ENCODE measurements around the gene MACROD1.

MACROD1 gene

DNA sequence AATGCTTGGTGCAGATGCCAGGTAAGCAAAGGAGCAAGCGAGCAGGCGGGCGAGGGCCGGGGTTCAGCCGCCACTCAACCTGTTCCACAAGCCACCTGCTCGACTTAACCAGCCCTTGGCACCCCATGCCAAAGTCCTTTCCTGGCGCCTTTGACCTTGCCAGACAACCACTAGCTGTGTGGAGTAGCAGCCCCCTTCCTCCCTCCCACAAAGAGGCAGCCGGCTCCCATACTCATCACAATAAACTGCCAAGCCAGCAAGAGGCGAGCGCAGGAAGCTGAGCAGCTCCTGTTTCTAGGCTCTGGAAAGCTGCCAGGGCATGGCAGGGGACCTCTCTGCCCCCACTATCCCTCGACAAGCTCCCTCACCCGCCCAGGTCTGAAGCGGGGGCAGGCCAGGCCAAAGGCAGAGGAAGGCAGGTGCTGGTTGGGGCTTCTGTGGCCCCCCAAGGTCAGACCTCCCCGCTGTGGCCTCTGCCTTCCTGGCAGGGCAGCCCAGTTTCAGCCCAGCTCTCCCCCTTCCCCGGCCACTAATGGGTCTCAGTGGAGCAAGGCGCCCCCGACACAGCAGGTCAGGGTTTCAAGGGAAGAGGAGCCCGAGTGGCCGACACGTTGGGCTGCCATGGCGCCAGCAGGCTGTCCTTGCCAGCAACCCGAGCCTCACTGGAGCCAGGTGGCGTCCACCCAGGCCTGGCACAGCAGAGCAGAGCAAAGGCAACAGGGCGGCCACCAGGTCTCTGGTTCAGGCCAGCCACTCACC is 15.3 kb downstream of the MACROD1 start:
- no peak for DNase-seq (ENCODE audit: extremely low read depth, insufficient read length)
- H3K4me3 ChIP-seq (replicated peaks; ENCODE audit: low read depth, low read length): no peak overlapping the region

DNA sequence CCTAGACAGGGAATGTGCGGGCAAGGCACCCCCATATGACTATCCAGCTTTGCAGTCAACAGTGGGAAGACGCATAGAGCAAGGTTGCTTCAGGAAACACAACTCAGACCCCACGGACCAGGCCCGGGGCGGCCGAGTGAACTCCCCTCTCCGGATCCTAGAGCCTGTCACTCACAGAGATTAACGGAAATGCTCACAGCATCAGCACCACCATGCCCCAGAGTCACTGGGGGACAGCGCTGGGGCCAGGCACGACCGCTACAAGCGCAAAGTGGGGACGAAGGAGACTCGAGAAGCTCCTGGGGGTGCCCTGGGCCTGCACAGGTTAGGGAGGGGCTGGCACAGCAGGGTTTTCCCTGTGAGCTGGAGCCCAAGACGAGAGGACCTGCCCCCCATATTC is 15.9 kb downstream of the MACROD1 start:
- no peak for DNase-seq (ENCODE audit: extremely low read depth, insufficient read length)
- Histone ChIP-seq H3K36me3 (ENCODE audit: control insufficient read depth, insufficient read depth, low read length) (no peaks in the 10 kb centered on the region), H3K4me3 (replicated peaks; ENCODE audit: low read depth, low read length) (no peak overlapping the region), H3K27me3 (replicated peaks; ENCODE audit: control insufficient read depth, insufficient read depth, low read length) (no peaks in the 10 kb centered on the region; the same call in 1 of the 2 replicates)
- TF ChIP-seq, protein P1, sequence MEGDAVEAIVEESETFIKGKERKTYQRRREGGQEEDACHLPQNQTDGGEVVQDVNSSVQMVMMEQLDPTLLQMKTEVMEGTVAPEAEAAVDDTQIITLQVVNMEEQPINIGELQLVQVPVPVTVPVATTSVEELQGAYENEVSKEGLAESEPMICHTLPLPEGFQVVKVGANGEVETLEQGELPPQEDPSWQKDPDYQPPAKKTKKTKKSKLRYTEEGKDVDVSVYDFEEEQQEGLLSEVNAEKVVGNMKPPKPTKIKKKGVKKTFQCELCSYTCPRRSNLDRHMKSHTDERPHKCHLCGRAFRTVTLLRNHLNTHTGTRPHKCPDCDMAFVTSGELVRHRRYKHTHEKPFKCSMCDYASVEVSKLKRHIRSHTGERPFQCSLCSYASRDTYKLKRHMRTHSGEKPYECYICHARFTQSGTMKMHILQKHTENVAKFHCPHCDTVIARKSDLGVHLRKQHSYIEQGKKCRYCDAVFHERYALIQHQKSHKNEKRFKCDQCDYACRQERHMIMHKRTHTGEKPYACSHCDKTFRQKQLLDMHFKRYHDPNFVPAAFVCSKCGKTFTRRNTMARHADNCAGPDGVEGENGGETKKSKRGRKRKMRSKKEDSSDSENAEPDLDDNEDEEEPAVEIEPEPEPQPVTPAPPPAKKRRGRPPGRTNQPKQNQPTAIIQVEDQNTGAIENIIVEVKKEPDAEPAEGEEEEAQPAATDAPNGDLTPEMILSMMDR (IDR thresholded peaks at IDR 0.05; ENCODE audit: insufficient read depth, low read length, poor library complexity, severe bottlenecking): no peak

More for the DNA sequence above, 15.3 kb downstream of the MACROD1 start:
- Histone ChIP-seq H3K36me3 (ENCODE audit: control insufficient read depth, insufficient read depth, low read length) (no peaks in the 10 kb centered on the region), H3K27me3 (replicated peaks; ENCODE audit: control insufficient read depth, insufficient read depth, low read length) (no peaks in the 10 kb centered on the region; the same call in 1 of the 2 replicates)
- TF ChIP-seq, protein P1 (IDR thresholded peaks at IDR 0.05; ENCODE audit: insufficient read depth, low read length, poor library complexity, severe bottlenecking): no peak

DNA sequence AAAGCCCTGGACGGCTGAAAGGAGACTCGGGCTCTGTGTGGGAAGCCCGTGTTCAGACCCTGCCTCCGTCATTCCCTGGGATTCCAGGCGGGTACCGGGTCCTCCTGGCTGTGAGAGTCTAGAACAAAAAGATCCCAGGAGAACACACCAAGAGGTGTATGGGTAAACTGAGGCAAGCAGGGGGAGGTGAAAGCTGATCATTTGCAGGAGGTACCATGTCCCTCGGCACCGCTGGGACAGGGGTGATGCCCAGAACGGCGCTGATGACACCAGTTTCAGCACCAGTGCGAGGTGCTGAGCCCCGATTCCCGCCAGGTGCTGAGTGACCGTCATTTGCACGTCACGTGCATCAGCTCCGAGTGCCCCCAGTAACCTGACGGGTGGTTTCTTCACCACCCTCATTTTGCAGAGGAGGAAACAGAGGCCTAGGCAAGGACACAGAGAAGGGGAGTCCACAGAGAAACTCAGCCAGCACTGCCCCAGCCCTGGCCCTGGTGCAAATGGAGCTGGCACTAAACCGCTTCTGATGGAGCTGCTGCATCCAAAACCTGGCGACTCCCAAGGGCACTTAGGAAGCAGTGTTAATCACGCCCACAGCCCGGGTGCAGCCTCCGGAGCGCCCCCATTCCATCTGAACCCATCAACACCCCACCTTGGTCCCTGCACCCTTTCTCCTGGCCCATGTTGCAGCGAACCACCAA is 16.8 kb downstream of the MACROD1 start:
- no peak for DNase-seq (ENCODE audit: extremely low read depth, insufficient read length)
- TF ChIP-seq, protein P1 (IDR thresholded peaks at IDR 0.05; ENCODE audit: insufficient read depth, low read length, poor library complexity, severe bottlenecking): no peak
- H3K36me3 ChIP-seq (ENCODE audit: control insufficient read depth, insufficient read depth, low read length): no peaks in the 10 kb centered on the region
- no peak overlapping the region for H3K4me3 ChIP-seq (replicated peaks; ENCODE audit: low read depth, low read length)
- H3K27me3 ChIP-seq (replicated peaks; ENCODE audit: control insufficient read depth, insufficient read depth, low read length): no peaks in the 10 kb centered on the region; the same call in 1 of the 2 replicates

DNA sequence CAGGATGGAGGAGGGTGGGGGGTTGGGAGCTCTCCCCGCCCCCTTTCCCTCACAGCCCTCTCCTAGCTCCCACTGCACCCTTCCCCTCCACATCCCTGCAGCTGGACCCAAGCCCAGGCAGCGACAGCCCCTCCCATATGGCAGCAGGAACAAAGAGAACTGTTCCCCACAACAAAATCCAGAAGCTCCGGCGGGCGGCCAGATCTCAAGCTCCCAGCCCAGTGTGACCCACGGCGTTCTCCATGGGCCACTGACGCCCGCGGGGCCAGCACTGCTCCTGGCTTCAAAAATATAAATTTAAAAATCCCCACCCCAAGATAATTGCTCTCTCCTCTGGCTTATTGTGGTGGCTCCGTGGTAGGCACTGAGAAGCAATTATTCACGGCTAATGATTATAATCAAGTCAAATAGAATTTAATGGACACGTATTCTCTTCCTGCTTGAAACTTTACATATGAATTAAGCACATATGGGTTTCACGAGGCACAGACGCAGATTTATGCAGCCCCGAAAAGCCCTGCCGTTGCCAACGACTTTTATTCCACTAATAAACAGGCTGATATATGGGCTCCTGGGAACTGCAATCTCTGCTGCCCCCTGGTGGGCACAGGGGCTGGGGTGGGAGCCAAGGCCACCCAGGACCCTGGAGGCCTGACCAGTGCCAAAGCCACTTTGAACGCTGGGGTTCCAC is 17.5 kb downstream of the MACROD1 start:
- DNase-seq (ENCODE audit: extremely low read depth, insufficient read length): peak; percentile 51
- Histone ChIP-seq H3K36me3 (ENCODE audit: control insufficient read depth, insufficient read depth, low read length) (no peaks in the 10 kb centered on the region), H3K27me3 (replicated peaks; ENCODE audit: control insufficient read depth, insufficient read depth, low read length) (no peaks in the 10 kb centered on the region), H3K4me3 (replicated peaks; ENCODE audit: low read depth, low read length) (no peak overlapping the region)
- TF ChIP-seq, protein P1 (IDR thresholded peaks at IDR 0.05; ENCODE audit: insufficient read depth, low read length, poor library complexity, severe bottlenecking): peak; percentile 97

DNA sequence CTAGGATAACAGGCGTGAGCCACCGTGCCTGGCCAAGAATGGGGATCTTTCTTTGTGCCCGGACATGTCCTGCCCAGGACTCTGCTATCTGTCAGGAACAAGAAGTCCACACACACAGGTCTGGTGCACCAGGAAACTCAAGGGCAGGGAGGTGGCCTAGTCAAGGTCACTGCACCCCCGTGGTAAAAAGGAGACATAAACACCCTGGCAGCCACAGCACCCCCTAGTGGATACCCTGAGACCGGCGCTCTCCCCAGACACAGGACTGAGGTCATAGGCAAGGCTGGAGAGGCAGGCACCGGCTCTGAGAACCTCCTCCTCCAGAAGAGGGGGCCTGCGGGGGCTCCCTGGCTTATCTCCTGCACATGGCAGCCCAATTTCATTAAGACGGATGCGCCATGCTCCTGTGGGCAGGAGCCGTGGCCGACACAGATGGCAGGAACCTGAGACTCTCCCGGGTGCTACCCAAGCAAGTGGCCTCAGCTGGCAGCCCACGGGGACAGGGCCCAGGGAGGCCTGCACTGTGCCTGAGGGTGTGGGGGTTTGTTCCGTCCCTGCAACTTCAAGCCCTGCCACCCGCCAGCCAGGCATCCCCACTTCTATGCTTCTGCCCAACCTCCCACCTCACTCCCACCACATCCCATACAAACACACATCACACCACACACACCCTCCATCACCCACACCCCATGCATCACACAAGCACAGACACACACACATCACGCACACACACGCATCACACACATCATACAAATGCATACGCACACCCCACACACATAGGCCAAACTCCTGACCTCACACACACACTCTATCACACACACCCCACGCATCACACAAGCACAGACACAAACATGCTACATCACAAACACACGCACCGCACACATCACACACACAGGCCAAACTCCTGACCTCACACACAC is 19.6 kb downstream of the MACROD1 start:
- no peaks in the 10 kb centered on the region; the same call in 1 of the 2 replicates for H3K27me3 ChIP-seq (replicated peaks; ENCODE audit: control insufficient read depth, insufficient read depth, low read length)
- no peak overlapping the region for H3K4me3 ChIP-seq (replicated peaks; ENCODE audit: low read depth, low read length)
- no peaks in the 10 kb centered on the region for H3K36me3 ChIP-seq (ENCODE audit: control insufficient read depth, insufficient read depth, low read length)
- peak; percentile 33 for DNase-seq (ENCODE audit: extremely low read depth, insufficient read length)
- TF ChIP-seq, protein P1 (IDR thresholded peaks at IDR 0.05; ENCODE audit: insufficient read depth, low read length, poor library complexity, severe bottlenecking): peak; percentile 90

All from GM06990 (cell line).